ENCODE measurements around the gene RPH3AL.

RPH3AL gene

DNA sequence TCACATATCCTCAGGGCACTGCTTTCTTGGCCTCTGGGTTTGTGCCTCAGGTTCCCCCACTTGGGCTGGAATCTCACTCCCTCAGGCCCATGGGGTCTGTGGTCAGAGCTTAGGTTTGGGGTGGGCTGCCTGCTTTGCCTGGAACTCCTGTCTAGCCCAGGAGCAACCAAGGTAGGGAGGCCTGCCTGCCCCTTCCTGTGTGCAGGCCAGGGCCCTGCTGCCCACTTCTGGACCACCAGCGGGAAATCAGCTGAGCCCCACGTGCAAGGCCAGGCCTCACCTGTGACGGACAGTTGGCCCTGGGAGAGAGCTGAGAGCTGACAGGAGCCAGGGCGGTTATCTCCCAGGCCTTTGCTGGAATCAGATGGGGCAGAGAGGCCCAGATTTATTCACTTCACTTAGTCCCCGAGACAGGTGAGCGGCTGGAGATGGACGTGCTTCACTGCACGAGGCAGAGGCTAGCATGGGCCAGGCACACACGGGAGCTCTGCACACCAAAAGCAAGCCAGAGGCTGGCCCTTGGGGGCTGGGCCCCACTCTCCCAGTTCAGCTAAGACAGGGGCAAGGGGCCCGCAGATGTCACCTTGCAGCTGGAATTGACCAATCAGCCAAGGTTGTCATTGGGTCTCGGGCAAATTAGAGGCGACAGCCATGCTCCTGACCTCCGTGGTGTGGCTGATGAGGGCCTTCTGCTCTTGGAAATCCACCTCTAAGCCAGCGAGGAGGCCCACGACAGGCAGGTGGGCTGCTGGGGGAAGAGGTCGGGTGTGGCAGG lies 121.2 kb downstream of the RPH3AL start:
- no peak overlapping the region for H2BK5ac ChIP-seq (ENCODE audit: low read depth, low read length, poor library complexity)
- no peak overlapping the region for H3K23ac ChIP-seq (ENCODE audit: low read length)
- no peaks in the 10 kb centered on the region for H3K27me3 ChIP-seq (ENCODE audit: insufficient read depth, low read length)
- no peaks in the 10 kb centered on the region for H3K79me1 ChIP-seq (ENCODE audit: low read length)
- H2AK5ac ChIP-seq (ENCODE audit: low read length) = no peak overlapping the region
- no peak for DNase-seq
- H3K36me3 ChIP-seq (ENCODE audit: control insufficient read depth in 1 of 2, insufficient read depth in 2 of 2, low read length in 2 of 2) = no peaks in the 10 kb centered on the region
- no CpG with 5 or more reads among the region's 16 CpGs for WGBS (ENCODE audit: extremely low coverage, insufficient coverage, insufficient read length)
- H3K4me2 ChIP-seq (ENCODE audit: low read length) = no peak overlapping the region
- no peak overlapping the region for H4K12ac ChIP-seq (ENCODE audit: low read depth, low read length)
- H2BK120ac ChIP-seq (ENCODE audit: insufficient read depth, low read length, poor library complexity) = no peak overlapping the region
- H3K14ac ChIP-seq (ENCODE audit: low read length) = no peak overlapping the region
- no peak overlapping the region for H3K18ac ChIP-seq (ENCODE audit: low read length)
- peaks cover 6 to 7% of the 10 kb centered on the region in 2 experiments for H3K4me1 ChIP-seq (ENCODE audit: control insufficient read depth in 1 of 2, insufficient read depth in 2 of 2, low read length in 2 of 2)
- H2AFZ ChIP-seq (ENCODE audit: insufficient read depth, low read length, poor library complexity) = no peak overlapping the region
- no peak overlapping the region for H3K27ac ChIP-seq (ENCODE audit: low read depth, low read length)
- no peak overlapping the region for H4K91ac ChIP-seq (ENCODE audit: low read depth, low read length)
- no peak overlapping the region for H2BK12ac ChIP-seq (ENCODE audit: low read length)
- no peak overlapping the region for H3K4ac ChIP-seq (ENCODE audit: low read depth, low read length)
- H3K79me2 ChIP-seq (ENCODE audit: control insufficient read depth, insufficient read depth, low read length, poor library complexity) = no peaks in the 10 kb centered on the region
- H3K4me3 ChIP-seq (ENCODE audit: low read depth, low read length) = no peak overlapping the region
- H3K9ac ChIP-seq (ENCODE audit: low read length) = no peak overlapping the region
- no peaks in the 10 kb centered on the region for H3K9me3 ChIP-seq (ENCODE audit: insufficient read depth, low read depth, low read length)
- H4K8ac ChIP-seq (ENCODE audit: low read depth, low read length) = no peak overlapping the region

DNA sequence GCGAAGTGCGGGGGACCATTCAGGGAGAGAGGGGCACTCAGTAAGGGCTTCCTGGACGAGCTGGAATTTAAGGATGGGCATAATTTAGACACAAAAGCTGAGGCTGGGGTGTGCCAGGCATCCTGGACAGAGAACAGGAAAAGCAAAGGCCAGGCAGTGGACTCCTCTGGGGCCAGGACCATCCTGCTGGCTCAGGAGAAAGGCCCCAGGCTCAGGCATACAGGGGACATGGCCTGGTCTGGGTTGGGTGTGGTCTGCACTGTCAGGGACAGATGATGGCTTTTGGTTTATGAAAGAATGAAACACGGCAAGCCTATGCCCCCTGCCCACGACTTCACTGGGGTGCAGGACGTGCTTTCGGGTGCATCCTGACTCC lies 122.2 kb downstream of the RPH3AL start:
- Histone ChIP-seq H3K14ac (ENCODE audit: low read length) (no peak overlapping the region), H2BK12ac (ENCODE audit: low read length) (no peak overlapping the region), H2AK5ac (ENCODE audit: low read length) (no peak overlapping the region), H3K4me2 (ENCODE audit: low read length) (no peak overlapping the region), H3K9ac (ENCODE audit: low read length) (no peak overlapping the region), H3K79me2 (ENCODE audit: control insufficient read depth, insufficient read depth, low read length, poor library complexity) (no peaks in the 10 kb centered on the region), H2BK5ac (ENCODE audit: low read depth, low read length, poor library complexity) (no peak overlapping the region), H3K79me1 (ENCODE audit: low read length) (no peaks in the 10 kb centered on the region), H3K27me3 (ENCODE audit: insufficient read depth, low read length) (no peaks in the 10 kb centered on the region), H2BK120ac (ENCODE audit: insufficient read depth, low read length, poor library complexity) (no peak overlapping the region), H3K23ac (ENCODE audit: low read length) (no peak overlapping the region), H3K4ac (ENCODE audit: low read depth, low read length) (no peak overlapping the region), H3K36me3 (ENCODE audit: control insufficient read depth in 1 of 2, insufficient read depth in 2 of 2, low read length in 2 of 2) (no peaks in the 10 kb centered on the region), H3K9me3 (ENCODE audit: insufficient read depth, low read depth, low read length) (no peaks in the 10 kb centered on the region), H4K91ac (ENCODE audit: low read depth, low read length) (no peak overlapping the region), H2AFZ (ENCODE audit: insufficient read depth, low read length, poor library complexity) (no peak overlapping the region), H3K27ac (ENCODE audit: low read depth, low read length) (no peak overlapping the region), H3K18ac (ENCODE audit: low read length) (no peak overlapping the region), H3K4me1 (ENCODE audit: control insufficient read depth in 1 of 2, insufficient read depth in 2 of 2, low read length in 2 of 2) (peaks cover 6 to 7% of the 10 kb centered on the region in 2 experiments), H3K4me3 (ENCODE audit: low read depth, low read length) (no peak overlapping the region), H4K8ac (ENCODE audit: low read depth, low read length) (no peak overlapping the region), H4K12ac (ENCODE audit: low read depth, low read length) (no peak overlapping the region)
- no peak for DNase-seq
- WGBS (ENCODE audit: extremely low coverage, insufficient coverage, insufficient read length) = no CpG with 5 or more reads among the region's 7 CpGs

DNA sequence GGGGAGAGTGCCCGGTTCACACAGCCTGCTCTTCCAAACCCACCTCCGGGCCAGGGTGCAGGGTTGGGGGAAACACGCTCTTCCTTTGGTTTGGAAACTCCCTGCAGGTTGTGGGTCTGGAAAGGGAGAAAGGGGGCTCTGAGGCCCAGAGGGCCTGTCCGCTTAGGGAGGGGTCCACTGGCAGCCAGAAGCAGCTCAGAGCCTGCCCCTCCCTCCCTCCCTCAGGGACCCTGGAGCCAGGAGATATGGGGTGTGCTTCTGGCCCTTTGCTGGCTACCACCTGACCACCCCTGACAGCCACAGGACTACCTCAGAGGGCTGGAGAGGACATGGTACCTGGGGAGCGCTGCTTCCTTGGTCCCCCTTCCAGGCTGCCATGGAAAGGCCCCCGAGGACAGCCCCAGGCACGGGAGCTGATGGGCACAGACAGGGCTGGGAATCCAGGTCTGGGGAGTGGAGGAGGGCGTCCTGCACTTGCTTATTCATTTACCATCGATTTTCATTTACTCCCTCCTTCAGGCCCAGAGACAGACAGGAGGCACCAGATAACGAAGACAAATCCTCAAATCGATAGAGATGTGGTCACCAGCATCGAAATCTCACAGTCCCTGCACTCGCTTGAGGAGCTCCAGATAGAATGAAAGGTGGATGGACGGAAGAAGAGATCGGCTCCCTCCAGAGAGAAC lies 122.8 kb downstream of the RPH3AL start:
- no peak overlapping the region for H2BK5ac ChIP-seq (ENCODE audit: low read depth, low read length, poor library complexity)
- H3K4me2 ChIP-seq (ENCODE audit: low read length) = no peak overlapping the region
- no peak overlapping the region for H4K12ac ChIP-seq (ENCODE audit: low read depth, low read length)
- no peaks in the 10 kb centered on the region for H3K9me3 ChIP-seq (ENCODE audit: insufficient read depth, low read depth, low read length)
- H3K4me1 ChIP-seq (ENCODE audit: control insufficient read depth in 1 of 2, insufficient read depth in 2 of 2, low read length in 2 of 2) = peaks cover 6 to 7% of the 10 kb centered on the region in 2 experiments
- no peak for DNase-seq
- no peak overlapping the region for H3K27ac ChIP-seq (ENCODE audit: low read depth, low read length)
- no peak overlapping the region for H4K91ac ChIP-seq (ENCODE audit: low read depth, low read length)
- H2BK12ac ChIP-seq (ENCODE audit: low read length) = no peak overlapping the region
- no peaks in the 10 kb centered on the region for H3K36me3 ChIP-seq (ENCODE audit: control insufficient read depth in 1 of 2, insufficient read depth in 2 of 2, low read length in 2 of 2)
- no peaks in the 10 kb centered on the region for H3K27me3 ChIP-seq (ENCODE audit: insufficient read depth, low read length)
- H3K79me2 ChIP-seq (ENCODE audit: control insufficient read depth, insufficient read depth, low read length, poor library complexity) = no peaks in the 10 kb centered on the region
- H2AFZ ChIP-seq (ENCODE audit: insufficient read depth, low read length, poor library complexity) = no peak overlapping the region
- no CpG with 5 or more reads among the region's 15 CpGs for WGBS (ENCODE audit: extremely low coverage, insufficient coverage, insufficient read length)
- no peak overlapping the region for H3K23ac ChIP-seq (ENCODE audit: low read length)
- no peak overlapping the region for H2AK5ac ChIP-seq (ENCODE audit: low read length)
- no peak overlapping the region for H3K4ac ChIP-seq (ENCODE audit: low read depth, low read length)
- H3K14ac ChIP-seq (ENCODE audit: low read length) = no peak overlapping the region
- no peaks in the 10 kb centered on the region for H3K79me1 ChIP-seq (ENCODE audit: low read length)
- no peak overlapping the region for H3K4me3 ChIP-seq (ENCODE audit: low read depth, low read length)
- no peak overlapping the region for H2BK120ac ChIP-seq (ENCODE audit: insufficient read depth, low read length, poor library complexity)
- no peak overlapping the region for H3K9ac ChIP-seq (ENCODE audit: low read length)
- no peak overlapping the region for H3K18ac ChIP-seq (ENCODE audit: low read length)
- no peak overlapping the region for H4K8ac ChIP-seq (ENCODE audit: low read depth, low read length)

DNA sequence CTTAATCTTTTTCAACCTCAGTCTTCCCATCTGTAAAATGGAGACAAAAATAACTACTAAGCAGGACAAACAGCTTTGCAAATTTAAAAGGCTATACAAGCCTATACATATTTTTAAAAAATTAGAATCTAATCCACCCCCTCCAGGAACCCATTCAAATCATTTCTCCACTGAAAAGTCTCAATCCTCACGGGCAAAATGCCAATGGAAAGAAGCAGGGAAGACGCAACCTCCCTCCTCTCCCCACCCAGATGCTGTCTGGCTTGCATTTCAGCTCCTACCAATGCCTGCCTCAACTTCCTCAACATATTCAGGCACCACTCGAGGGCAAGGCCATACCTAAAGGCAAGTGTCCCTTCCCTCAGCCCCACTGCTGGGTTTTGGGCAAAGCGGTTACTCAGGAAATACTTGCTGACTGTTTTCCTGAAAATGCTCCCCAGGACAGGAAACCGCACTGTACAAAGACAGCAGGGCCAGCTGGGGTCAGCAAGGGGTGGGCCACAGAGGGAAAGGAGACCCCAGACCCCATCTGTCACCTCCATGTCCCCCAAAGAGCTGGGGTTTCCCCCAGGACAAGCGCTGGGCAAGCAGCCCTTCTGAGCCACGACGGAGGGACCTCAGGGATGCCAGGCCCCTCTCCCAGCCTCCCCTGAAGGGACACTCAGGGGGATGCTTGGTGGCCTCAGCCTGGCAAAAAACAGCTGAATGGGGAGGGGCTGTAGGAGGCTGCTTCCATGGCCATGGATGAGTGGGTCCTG lies 123.5 kb downstream of the RPH3AL start:
- Histone ChIP-seq H3K27ac (ENCODE audit: low read depth, low read length) (no peak overlapping the region), H3K79me2 (ENCODE audit: control insufficient read depth, insufficient read depth, low read length, poor library complexity) (no peaks in the 10 kb centered on the region), H4K12ac (ENCODE audit: low read depth, low read length) (no peak overlapping the region), H3K27me3 (ENCODE audit: insufficient read depth, low read length) (no peaks in the 10 kb centered on the region), H2BK120ac (ENCODE audit: insufficient read depth, low read length, poor library complexity) (no peak overlapping the region), H3K9ac (ENCODE audit: low read length) (no peak overlapping the region), H3K18ac (ENCODE audit: low read length) (no peak overlapping the region), H2BK12ac (ENCODE audit: low read length) (no peak overlapping the region), H3K4me1 (ENCODE audit: control insufficient read depth in 1 of 2, insufficient read depth in 2 of 2, low read length in 2 of 2) (peaks cover 6 to 7% of the 10 kb centered on the region in 2 experiments), H3K23ac (ENCODE audit: low read length) (no peak overlapping the region), H3K79me1 (ENCODE audit: low read length) (no peaks in the 10 kb centered on the region), H3K9me3 (ENCODE audit: insufficient read depth, low read depth, low read length) (peaks cover 3% of the 10 kb centered on the region), H3K36me3 (ENCODE audit: control insufficient read depth in 1 of 2, insufficient read depth in 2 of 2, low read length in 2 of 2) (no peaks in the 10 kb centered on the region), H4K91ac (ENCODE audit: low read depth, low read length) (no peak overlapping the region), H2AFZ (ENCODE audit: insufficient read depth, low read length, poor library complexity) (no peak overlapping the region), H2BK5ac (ENCODE audit: low read depth, low read length, poor library complexity) (no peak overlapping the region), H3K14ac (ENCODE audit: low read length) (no peak overlapping the region), H2AK5ac (ENCODE audit: low read length) (no peak overlapping the region), H3K4me2 (ENCODE audit: low read length) (no peak overlapping the region), H3K4ac (ENCODE audit: low read depth, low read length) (no peak overlapping the region), H3K4me3 (ENCODE audit: low read depth, low read length) (peak overlapping the region; percentile 23), H4K8ac (ENCODE audit: low read depth, low read length) (no peak overlapping the region)
- no peak for DNase-seq
- no CpG with 5 or more reads among the region's 8 CpGs for WGBS (ENCODE audit: extremely low coverage, insufficient coverage, insufficient read length)

Measured in trophoblast cell (in vitro differentiated cells and primary cell).